K562 (cell line): ENCODE data around the gene MKRN1. TPM values are rescaled to one million over a fixed set of nuclear protein-coding genes. Genes with fewer than 3 reads are reported as not detected.

Experiments
- ATAC-seq: fragments of 200-7000 bp; cut with Tn5 transposase; 3 replicates; pipeline ENCODE4 v1.9.1; 2020; ENCODE audit warnings: moderate library complexity
- BruUV-seq: library from RNA; stranded (reverse); fragments of 400-500 nt; replicated peaks from 2 replicates; lab custom pipeline; 2021; lab: Mats Ljungman, UMichigan
- CTCF ChIA-PET: fragments of 300-600 bp; formaldehyde crosslinking; extraction: SDS; loops from one replicate; lab custom pipeline; 2021; ENCODE audit warnings: low intra/inter-chr PET ratio; lab: Yijun Ruan, JAX
- POLR2A ChIA-PET: fragments of 300-600, 350-650 bp; sonication (Branson Sonifier 250); formaldehyde crosslinking; extraction: SDS; loops from one replicate; lab custom pipeline; 2021; ENCODE audit warnings: antibody characterized with exemption, inconsistent platforms; lab: Yijun Ruan, JAX
- DNase-seq, 4 experiments: peaks; one replicate each; pipeline versions ENCODE4 v3.0.0 to v3.0.0-alpha.2; 2011 to 2018; ENCODE audit warnings: low spot score in 3 of 4, mixed read lengths in 3 of 4; ENCODE audit errors: extremely low read depth in 1 of 4
- FAIRE-seq: peaks from 2 replicates; lab custom pipeline; 2011; peaks lifted over from hg19 to GRCh38; lab: Jason Lieb, UNC
- H2AFZ ChIP-seq: 2 replicates; pipeline ENCODE4 v1.6.0; 2011; ENCODE audit warnings: low read depth, low read length, control low read depth, inconsistent platforms
- H3K27ac ChIP-seq: fragments of 200-600 bp; 3 replicates; pipeline ENCODE4 v1.8.0; 2011; ENCODE audit warnings: low read depth, mild to moderate bottlenecking, control low read depth, inconsistent platforms, low read length, moderate library complexity, mixed read lengths; ENCODE audit errors: extremely low read depth
- H3K27me3 ChIP-seq, 2 experiments: fragments of 300-600 bp in 1 of 2; 2 replicates in 1 of 2; 3 replicates in 1 of 2; pipeline versions ENCODE4 v1.6.0 to v1.8.0; 2011; ENCODE audit warnings: inconsistent platforms in 2 of 2, low read length in 2 of 2, mild to moderate bottlenecking in 1 of 2, mixed read lengths in 1 of 2, moderate library complexity in 1 of 2; ENCODE audit not compliant: control insufficient read depth in 2 of 2, insufficient read depth in 2 of 2
- H3K36me3 ChIP-seq: fragments of 300-600 bp; 3 replicates; pipeline ENCODE4 v1.8.0; 2011; ENCODE audit warnings: mild to moderate bottlenecking, low read length, inconsistent platforms; ENCODE audit not compliant: control insufficient read depth, insufficient read depth
- H3K4me1 ChIP-seq, 2 experiments: fragments of 200-600 bp in 1 of 2; replicated peaks in 1 of 2; 2 replicates in 1 of 2; 3 replicates in 1 of 2; pipeline versions ENCODE4 v1.5.1 to v1.8.0; 2011; ENCODE audit warnings: inconsistent platforms in 2 of 2, low read length in 2 of 2, mild to moderate bottlenecking in 1 of 2, mixed read lengths in 1 of 2, moderate library complexity in 1 of 2; ENCODE audit not compliant: control insufficient read depth in 2 of 2, insufficient read depth in 2 of 2
- H3K4me2 ChIP-seq: 2 replicates; pipeline ENCODE4 v1.6.1; 2011; ENCODE audit warnings: low read length, control low read depth, inconsistent platforms, mixed read lengths; ENCODE audit not compliant: insufficient read depth
- H3K4me3 ChIP-seq: fragments of 200-600 bp; sonication (generic), shearing (Covaris generic); 2 replicates; pipeline ENCODE4 v1.5.1; 2016; ENCODE audit warnings: control low read depth, inconsistent platforms
- H3K79me2 ChIP-seq: fragments of 200-600 bp; 3 replicates; pipeline ENCODE4 v1.8.0; 2011; ENCODE audit warnings: low read length, inconsistent platforms; ENCODE audit not compliant: control insufficient read depth, insufficient read depth
- H3K9ac ChIP-seq, 2 experiments: 2 replicates each; pipeline versions ENCODE4 v1.6.0 to v1.6.1; 2011; ENCODE audit warnings: low read depth in 2 of 2, low read length in 2 of 2, control low read depth in 1 of 2, inconsistent platforms in 1 of 2, mild to moderate bottlenecking in 1 of 2, mixed read lengths in 1 of 2; ENCODE audit not compliant: insufficient read depth in 1 of 2
- H3K9me1 ChIP-seq: one replicate; pipeline ENCODE4 v1.6.0; 2011; ENCODE audit warnings: inconsistent platforms, mild to moderate bottlenecking, low read length, moderate library complexity; ENCODE audit not compliant: control insufficient read depth, insufficient read depth
- H3K9me3 ChIP-seq: replicated peaks from 2 replicates; pipeline ENCODE4 v1.5.1; 2011; ENCODE audit warnings: low read depth, low read length, inconsistent platforms; ENCODE audit not compliant: control insufficient read depth, insufficient read depth
- H4K20me1 ChIP-seq: replicated peaks from 2 replicates; pipeline ENCODE4 v1.6.1; 2011; ENCODE audit warnings: low read length, inconsistent platforms, mixed read lengths; ENCODE audit not compliant: control insufficient read depth, insufficient read depth
- BRCA1 ChIP-seq, 2 experiments: fragments of 450-650 bp in 1 of 2; sonication (generic) in 1 of 2; formaldehyde crosslinking in 1 of 2; IDR thresholded peaks; 2 replicates each; pipeline versions ENCODE4 v1.5.0 to v1.6.1; 2017 to 2020; ENCODE audit warnings: mild to moderate bottlenecking in 1 of 2, missing genetic modification reagents in 1 of 2
- DLX4 ChIP-seq: fragments of 250-450 bp; sonication (Bioruptor Pico); IDR thresholded peaks from 2 replicates; pipeline ENCODE4 v1.6.1; 2021; ENCODE audit warnings: mild to moderate bottlenecking
- GATAD2B ChIP-seq: fragments of 450-650 bp; IDR thresholded peaks from 2 replicates; pipeline ENCODE4 v1.6.1; 2017; ENCODE audit warnings: mild to moderate bottlenecking, borderline replicate concordance
- MAFG ChIP-seq: fragments of 450-650 bp; conservative IDR thresholded peaks from 2 replicates; pipeline ENCODE4 v1.6.1; 2016; ENCODE audit warnings: missing genetic modification characterization, missing compliant biosample characterization
- MLLT1 ChIP-seq, 2 experiments: fragments of 450-650 bp; IDR thresholded peaks; 2 replicates each; pipeline ENCODE4 v1.6.1; 2016
- MYNN ChIP-seq, 2 experiments: sonication (generic); formaldehyde crosslinking in 1 of 2; IDR thresholded peaks; 2 replicates each; pipeline versions ENCODE4 v1.5.0 to v1.6.1; 2016 to 2020; ENCODE audit warnings: antibody characterized with exemption in 1 of 2, missing genetic modification reagents in 1 of 2
- NFE2 ChIP-seq: IDR thresholded peaks from 2 replicates; pipeline ENCODE4 v1.6.1; 2014; ENCODE audit warnings: antibody characterized with exemption, low read depth
- ZNF133 ChIP-seq: fragments of 250-450 bp; sonication (Bioruptor Pico); IDR thresholded peaks from 2 replicates; pipeline ENCODE4 v1.4.0; 2020; ENCODE audit warnings: mild to moderate bottlenecking
- WGBS: fragments of 100-300 bp; shearing (Covaris generic); methylation state at CpG from one replicate; pipeline ENCODE4 v1.1.6; 2016; ENCODE audit warnings: low coverage, mixed read lengths; ENCODE audit not compliant: insufficient coverage; ENCODE audit errors: missing lambda C conversion rate; 5-methylcytosine and 5-hydroxymethylcytosine counted together
- in situ Hi-C: fragments of 300-500 bp; cut with MboI; formaldehyde crosslinking; loops from 4 replicates; pipeline ENCODE4 v1.15.0; 2018; ENCODE audit warnings: inconsistent platforms, mixed read lengths
- intact Hi-C: fragments of 100-400 bp; cut with micrococcal nuclease; formaldehyde crosslinking; loops from 2 replicates; pipeline ENCODE4 v1.14.2; 2022
- polyA plus RNA-seq, 8 experiments: library from polyadenylated mRNA; depleted of rRNA in 4 of 8; stranded (reverse) in 5 of 8; unstranded in 3 of 8; fragments of >200 nt; fragmentation: Nextera tagmentation in 2 of 8; fragmentation: Illumina TruSeq in 1 of 8; extraction: Ambion mirVana in 2 of 8; extraction: Trizol in 1 of 8; gene quantifications; 2 replicates each; pipeline versions ENCODE4 v1.2.1 to v1.2.3, GENCODE V29; 2011 to 2014; ENCODE audit warnings: inconsistent platforms in 1 of 8, missing spikeins in 1 of 8
- total RNA-seq, 7 experiments: library from RNA; depleted of rRNA in 6 of 7; stranded (reverse); fragments of >200 nt in 6 of 7; fragmentation: Illumina TruSeq in 2 of 7; extraction: Trizol in 2 of 7; gene quantifications; 2 replicates each; pipeline versions ENCODE4 v1.2.1 to v1.2.3, GENCODE V29; 2011 to 2021; ENCODE audit warnings: low replicate concordance in 1 of 7

The MKRN1 gene
- total and polyA plus RNA-seq, 9 of the 15 experiments (the other 6 are each of a cell fraction or from before 2014, with no cell fraction given) = 30.5 to 90.3 (median 76.0) TPM

- TF ChIP-seq MLLT1 (IDR thresholded peaks at IDR 0.05) (no peak), ZNF133 (CRISPR knock-in tag) (no peak)
Measured at GRCh38 chr7:140441519-140441918, 37.8 kb downstream of the MKRN1 start (continued).

GRCh38 chr7:140440593-140440992, 38.7 kb downstream of the MKRN1 start:
- Histone ChIP-seq H3K27me3 (peaks cover 3 to 5% of the 10 kb centered on the region in 2 experiments), H2AFZ (no peak overlapping the region), H3K9me1 (no peaks in the 10 kb centered on the region), H4K20me1 (no peaks in the 10 kb centered on the region), H3K36me3 (no peaks in the 10 kb centered on the region), H3K4me1 (peaks cover 2 to 5% of the 10 kb centered on the region in 2 experiments; a peak in 4 of 5 replicates), H3K27ac (no peak overlapping the region), H3K79me2 (no peaks in the 10 kb centered on the region), H3K9ac (no peak overlapping the region), H3K9me3 (no peaks in the 10 kb centered on the region), H3K4me2 (no peak overlapping the region), H3K4me3 (no peak overlapping the region)
- ChIA-PET POLR2A (interaction anchor here (0.6 to 1.5 kb wide), 5 partner anchors 11 to 807 kb away, joined by 3 to 5 read pairs (median 4); partner anchors contain the start of gene SLC37A3), CTCF (no interaction called here)
- no TSS peak for BruUV-seq
- TF ChIP-seq NFE2 (peak; percentile 54), MYNN (IDR thresholded peaks at IDR 0.05) (no peak), MYNN (CRISPR knock-in tag; IDR thresholded peaks at IDR 0.05) (no peak), MAFG (tag) (0 out of 2 replicates have a peak, but pooled peaks have one; percentile 13), DLX4 (CRISPR knock-in tag) (no peak), BRCA1 (IDR thresholded peaks at IDR 0.05) (no peak), BRCA1 (CRISPR knock-in tag; IDR thresholded peaks at IDR 0.05) (no peak), GATAD2B (no peak)
- 17% methylated on average over 3 of the region's 3 CpGs for WGBS
- FAIRE-seq = no peak
- no peak for ATAC-seq
- intact Hi-C loops (loop anchor here (5.0 kb wide), 2 partner anchors 38 to 113 kb away; partner anchors contain the start of gene RAB19), in situ Hi-C loops (no loop called here)
- DNase-seq = no peak
